Muscle of leg (tissue), 11 donors: ENCODE results near the gene POLE3. TPM values are rescaled to one million over a fixed set of nuclear protein-coding genes. Genes with fewer than 3 reads are reported as not detected.
"Not testable (repeated sequence)": the region's sequence is repeated elsewhere in the genome, so short reads cannot be mapped to it uniquely, and the experiment has no call there.

Source experiments
- DNase-seq: peaks from one replicate; pipeline ENCODE4 v3.0.0; 2013
- H3K27ac ChIP-seq: one replicate; pipeline ENCODE4 v1.5.1; 2013; ENCODE audit warnings: mild to moderate bottlenecking, low read length, control low read depth
- H3K27me3 ChIP-seq: one replicate; pipeline ENCODE4 v1.6.1; 2013; ENCODE audit warnings: low read length; ENCODE audit not compliant: control insufficient read depth, insufficient read depth
- H3K36me3 ChIP-seq: one replicate; pipeline ENCODE4 v1.6.1; 2013; ENCODE audit warnings: low read length; ENCODE audit not compliant: control insufficient read depth, insufficient read depth
- H3K4me1 ChIP-seq: one replicate; pipeline ENCODE4 v1.6.1; 2013; ENCODE audit warnings: low read length; ENCODE audit not compliant: control insufficient read depth, insufficient read depth
- H3K4me3 ChIP-seq: one replicate; pipeline ENCODE4 v1.5.1; 2013; ENCODE audit warnings: low read length, control low read depth
- H3K9me3 ChIP-seq: replicated peaks from 2 replicates; pipeline ENCODE4 v1.6.1; 2013; ENCODE audit warnings: low read depth, low read length; ENCODE audit not compliant: control insufficient read depth
- WGBS: methylation state at CpG from one replicate; pipeline ENCODE4 v1.1.5; 2013; ENCODE audit warnings: missing lambda C conversion rate; ENCODE audit not compliant: insufficient coverage; 5-methylcytosine and 5-hydroxymethylcytosine counted together
- polyA plus RNA-seq, 8 donors: library from polyadenylated mRNA; unstranded; fragments of 120-200 nt; gene quantifications; one replicate each; pipeline versions ENCODE4 v1.2.1 to v1.2.3, GENCODE V29; 2013; ENCODE audit warnings: inconsistent platforms in 1 of 8, low replicate concordance in 1 of 8; ENCODE audit not compliant: insufficient read length in 8 of 8, insufficient read depth in 1 of 8
- total RNA-seq: library from RNA; stranded (reverse); fragments of 120-200 nt; gene quantifications from one replicate; pipeline ENCODE4 v1.2.4, GENCODE V29; 2013

The POLE3 gene
- total and polyA plus RNA-seq, 9 donors, result 36.2 to 51.0 (median 47.5) TPM

DNA sequence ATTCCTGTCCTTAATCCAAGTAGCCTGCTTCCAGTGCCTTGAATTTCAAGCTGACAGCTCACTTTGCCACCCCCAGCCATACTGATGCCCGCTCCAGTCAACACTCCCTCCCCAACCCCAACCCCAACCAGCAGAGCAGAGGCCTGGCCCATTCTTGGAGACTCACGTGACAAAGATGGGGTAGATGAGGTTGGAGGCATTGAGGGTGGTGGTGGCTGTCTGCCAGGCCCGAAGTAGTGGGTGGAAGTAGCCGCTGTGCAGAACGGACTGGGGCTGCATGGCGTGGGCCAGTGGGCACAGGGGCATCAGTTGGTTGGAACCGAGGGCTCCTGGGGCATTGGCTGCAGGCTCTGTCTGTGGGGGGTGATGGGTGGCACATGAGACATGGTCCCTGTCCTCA, 17.2 kb downstream of the POLE3 start:
- WGBS, result 97% methylated on average over 4 of the region's 7 CpGs
- H3K4me1 ChIP-seq, result peaks cover 2% of the 10 kb centered on the region
- peaks cover 50% of the 10 kb centered on the region for H3K36me3 ChIP-seq
- no peak for DNase-seq
- no peak overlapping the region for H3K27ac ChIP-seq
- no peaks in the 10 kb centered on the region for H3K9me3 ChIP-seq
- no peak overlapping the region for H3K4me3 ChIP-seq
- no peaks in the 10 kb centered on the region for H3K27me3 ChIP-seq

DNA sequence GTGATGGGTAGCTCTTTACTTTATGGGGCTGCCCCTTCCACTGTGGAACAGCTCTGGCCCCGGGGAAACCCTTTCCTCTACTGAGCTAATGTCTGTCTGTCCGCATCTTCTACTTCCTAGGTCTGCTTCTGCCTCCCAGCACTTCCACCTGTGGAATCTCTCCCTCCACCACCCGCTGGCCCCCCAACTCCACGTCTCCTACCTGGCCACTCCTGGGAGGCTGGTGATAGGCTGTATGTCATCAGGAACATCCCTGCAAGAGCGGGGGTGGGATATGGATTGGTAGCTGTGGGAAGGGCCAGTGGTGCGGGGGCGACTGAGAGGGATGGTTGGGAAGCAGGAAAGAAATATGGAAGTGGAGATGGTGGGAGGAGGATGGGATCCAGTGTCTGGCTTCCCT, 18.6 kb downstream of the POLE3 start:
- Histone ChIP-seq H3K27me3 (no peaks in the 10 kb centered on the region), H3K27ac (no peak overlapping the region), H3K9me3 (no peaks in the 10 kb centered on the region), H3K36me3 (peaks cover 64% of the 10 kb centered on the region), H3K4me1 (no peaks in the 10 kb centered on the region), H3K4me3 (no peak overlapping the region)
- WGBS, result 95% methylated on average over 4 of the region's 7 CpGs
- DNase-seq, result no peak

DNA sequence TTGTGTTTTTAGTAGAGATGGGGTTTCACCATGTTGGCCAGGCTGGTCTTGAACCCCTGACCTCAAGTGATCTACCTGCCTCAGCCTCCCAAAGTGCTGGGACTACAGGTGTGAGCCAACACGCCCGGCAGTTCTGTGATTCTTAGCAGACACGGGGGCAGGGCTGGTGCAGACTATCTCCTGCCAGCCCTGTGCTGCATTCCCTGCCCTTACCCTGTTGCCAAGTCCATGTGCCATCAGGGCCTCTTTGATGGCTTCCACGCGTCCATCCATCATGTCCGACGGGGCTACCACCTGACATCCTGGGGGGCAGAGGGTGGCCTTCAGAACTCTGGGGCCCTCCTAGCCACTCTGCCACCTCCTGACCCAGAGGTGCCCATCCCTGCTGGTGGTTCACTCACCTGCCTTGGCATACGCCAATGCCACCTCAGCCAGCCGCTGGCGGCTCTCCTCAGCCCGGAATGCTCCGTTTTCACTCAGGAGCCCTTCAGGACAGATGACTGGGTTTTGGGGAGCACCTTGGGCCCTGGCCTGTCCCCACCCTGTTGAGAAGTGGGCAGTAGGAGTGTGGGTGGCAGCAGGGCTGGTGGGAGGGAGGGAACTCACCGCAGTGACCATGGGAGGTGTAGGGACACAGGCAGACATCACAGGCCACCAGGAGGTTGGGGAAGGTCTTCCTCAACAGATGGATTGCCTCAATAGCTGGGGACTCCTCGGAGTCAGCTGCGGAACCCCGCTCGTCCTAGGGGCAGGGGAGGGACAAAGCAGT, 20.1 kb downstream of the POLE3 start:
- Histone ChIP-seq H3K27me3 (no peaks in the 10 kb centered on the region), H3K4me1 (no peaks in the 10 kb centered on the region), H3K27ac (no peak overlapping the region), H3K9me3 (no peaks in the 10 kb centered on the region), H3K4me3 (no peak overlapping the region), H3K36me3 (peaks cover 76% of the 10 kb centered on the region)
- WGBS, result 93% methylated on average over 17 of the region's 17 CpGs
- DNase-seq, result no peak

GRCh38 chr9:113389451-113389850, 21.0 kb downstream of the POLE3 start:
- DNase-seq, result no peak
- H3K9me3 ChIP-seq, result no peaks in the 10 kb centered on the region
- H3K27ac ChIP-seq, result no peak overlapping the region
- H3K4me1 ChIP-seq, result no peaks in the 10 kb centered on the region
- no peak overlapping the region for H3K4me3 ChIP-seq
- H3K36me3 ChIP-seq, result peaks cover 70% of the 10 kb centered on the region
- no peaks in the 10 kb centered on the region for H3K27me3 ChIP-seq
- 90% methylated on average over 6 of the region's 11 CpGs for WGBS

- Histone ChIP-seq H3K27me3 (no peaks in the 10 kb centered on the region), H3K4me1 (no peaks in the 10 kb centered on the region), H3K27ac (no peak overlapping the region), H3K4me3 (no peak overlapping the region), H3K36me3 (peaks cover 70% of the 10 kb centered on the region), H3K9me3 (no peaks in the 10 kb centered on the region)
- no peak for DNase-seq
- WGBS, result 95% methylated on average over 12 of the region's 13 CpGs
Observed at GRCh38 chr9:113388833-113389232, 21.6 kb downstream of the POLE3 start.

DNA sequence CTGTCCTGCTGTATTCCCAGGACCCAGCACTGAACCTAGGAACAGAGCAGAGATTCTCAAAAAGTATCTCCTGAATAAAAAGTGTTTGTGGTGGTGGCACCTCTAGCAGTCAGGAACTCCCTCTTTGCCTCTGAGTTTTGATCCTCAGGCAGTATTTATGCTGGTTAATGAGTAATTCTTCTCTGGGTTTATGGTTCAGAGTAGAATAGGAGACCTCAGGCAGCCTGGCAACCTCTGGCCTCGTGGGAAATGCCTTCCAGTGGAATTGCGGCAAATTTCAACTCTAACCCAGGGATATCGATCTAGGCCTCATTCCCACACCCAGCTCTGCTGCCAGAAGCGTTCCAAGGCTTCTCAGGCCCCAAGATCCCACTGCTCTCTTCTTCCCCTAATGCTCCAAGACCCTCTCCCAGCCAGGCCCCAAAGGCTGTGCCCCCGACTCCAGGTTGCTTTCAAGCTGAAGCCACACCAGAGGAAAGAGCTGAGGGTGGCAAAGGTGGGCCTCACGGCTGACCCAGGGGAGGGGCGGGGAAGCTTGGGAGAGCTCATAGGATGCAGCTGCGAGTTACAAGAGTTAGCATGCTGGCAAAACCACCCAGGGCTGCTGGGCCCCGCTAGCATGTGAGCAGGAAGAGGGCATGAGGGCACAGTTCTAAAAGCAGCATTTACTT, 22.8 kb downstream of the POLE3 start:
- 76% methylated on average over 9 of the region's 9 CpGs for WGBS

GRCh38 chr9:113386571-113387393, 23.7 kb downstream of the POLE3 start:
- no peak for DNase-seq
- Histone ChIP-seq H3K27me3 (no peaks in the 10 kb centered on the region), H3K4me3 (no peak overlapping the region), H3K36me3 (peaks cover 57% of the 10 kb centered on the region), H3K9me3 (no peaks in the 10 kb centered on the region), H3K27ac (no peak overlapping the region), H3K4me1 (no peaks in the 10 kb centered on the region)
- 96% methylated on average over 4 of the region's 4 CpGs for WGBS

More for the DNA sequence above, 22.8 kb downstream of the POLE3 start:
- no peaks in the 10 kb centered on the region for H3K4me1 ChIP-seq
- H3K27ac ChIP-seq, result no peak overlapping the region
- H3K9me3 ChIP-seq, result no peaks in the 10 kb centered on the region
- DNase-seq, result no peak
- H3K4me3 ChIP-seq, result no peak overlapping the region
- H3K36me3 ChIP-seq, result peaks cover 65% of the 10 kb centered on the region
- no peaks in the 10 kb centered on the region for H3K27me3 ChIP-seq

DNA sequence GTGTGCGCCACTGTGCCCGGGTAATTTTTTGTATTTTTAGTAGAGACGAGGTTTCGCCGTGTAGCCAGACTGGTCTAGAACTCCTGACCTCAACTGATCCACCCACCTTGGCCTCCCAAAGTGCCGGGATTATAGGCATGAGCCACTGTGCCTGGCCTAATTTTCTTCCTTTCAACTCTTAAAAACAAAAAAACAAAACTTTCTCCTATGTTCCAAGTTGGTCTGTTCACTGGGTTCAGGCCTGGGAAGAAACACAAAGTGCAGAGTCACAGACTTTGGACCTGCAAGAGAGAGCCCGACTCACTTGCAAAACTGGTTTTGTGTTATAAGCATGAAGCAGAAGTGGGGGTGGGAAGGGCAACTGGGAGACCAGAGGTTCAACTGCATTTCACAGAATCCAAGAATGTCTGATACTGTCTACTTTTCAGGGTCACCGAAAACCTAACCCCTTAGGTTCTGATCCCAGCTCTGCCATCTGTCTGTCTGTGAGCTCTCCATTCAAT, 28.5 kb downstream of the POLE3 start:
- no peaks in the 10 kb centered on the region for H3K27me3 ChIP-seq
- WGBS, result 96% methylated on average over 7 of the region's 8 CpGs
- H3K4me1 ChIP-seq, result peaks cover 3% of the 10 kb centered on the region
- no peak overlapping the region for H3K4me3 ChIP-seq
- DNase-seq, result no peak
- peaks cover 12% of the 10 kb centered on the region for H3K36me3 ChIP-seq
- no peak overlapping the region for H3K27ac ChIP-seq
- no peaks in the 10 kb centered on the region for H3K9me3 ChIP-seq

- WGBS, result 20% methylated on average over 1 of the region's 7 CpGs
- H3K9me3 ChIP-seq, H3K4me1 ChIP-seq, H3K4me3 ChIP-seq, H3K36me3 ChIP-seq, H3K27me3 ChIP-seq, DNase-seq, H3K27ac ChIP-seq: not testable (repeated sequence)
Observed at GRCh38 chr9:113381441-113381840, 29.0 kb downstream of the POLE3 start.

GRCh38 chr9:113380869-113381378, 29.6 kb downstream of the POLE3 start:
- Histone ChIP-seq H3K4me1 (peaks cover 3% of the 10 kb centered on the region), H3K27ac (no peak overlapping the region), H3K9me3 (no peaks in the 10 kb centered on the region), H3K36me3 (peaks cover 4% of the 10 kb centered on the region), H3K4me3 (no peak overlapping the region), H3K27me3 (no peaks in the 10 kb centered on the region)
- WGBS, result no CpG with 5 or more reads among the region's 1 CpG
- no peak for DNase-seq
